ENCODE data around the gene CPLANE1. TPM values are rescaled to one million over a fixed set of nuclear protein-coding genes. Genes with fewer than 3 reads are reported as not detected.

The CPLANE1 gene
- total and polyA plus RNA-seq, 9 of the 15 experiments (the other 6 are each of a cell fraction or from before 2014, with no cell fraction given): under 0.01 to 0.27 (median 0.08) TPM; not detected in 2

DNA sequence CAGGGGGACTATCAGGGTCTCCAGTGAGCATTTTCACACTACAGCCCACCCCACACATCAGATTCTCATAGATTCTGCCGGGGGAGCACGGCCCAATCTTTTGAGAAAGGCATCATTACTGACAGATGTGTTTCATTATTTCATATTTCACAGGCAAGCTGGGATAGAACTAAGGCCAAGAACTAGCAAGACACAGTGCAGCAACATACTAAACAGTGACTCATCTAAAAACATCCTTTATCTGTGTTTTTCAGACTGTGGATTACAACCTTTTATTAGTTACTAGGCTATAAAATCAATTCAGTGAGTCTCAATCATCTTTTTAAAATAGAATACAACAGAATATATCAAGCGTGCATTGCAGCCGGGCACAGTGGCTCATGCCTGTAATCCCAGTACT lies 59.8 kb downstream of the CPLANE1 start:
- POLR2A ChIA-PET: no interaction called here
- in situ Hi-C loops (cut with MboI): no loop called here

More for the DNA sequence above, 59.8 kb downstream of the CPLANE1 start:
- no TSS peak for BruUV-seq (replicated peaks)
- Histone ChIP-seq H3K27ac (ENCODE audit: extremely low read depth, low read depth, low read length) (no peak overlapping the region), H2AFZ (ENCODE audit: low read depth, low read length) (no peak overlapping the region), H3K27me3 (ENCODE audit: control insufficient read depth in 2 of 2, insufficient read depth in 2 of 2, low read length in 2 of 2) (peaks cover 0 to 5% of the 10 kb centered on the region in 2 experiments; a peak in 2 of 5 replicates), H3K36me3 (ENCODE audit: control insufficient read depth, insufficient read depth, low read length) (no peaks in the 10 kb centered on the region), H3K9me3 (replicated peaks; ENCODE audit: control insufficient read depth, insufficient read depth, low read depth, low read length) (no peaks in the 10 kb centered on the region), H3K4me2 (ENCODE audit: insufficient read depth, low read length) (no peak overlapping the region), H3K4me1 (replicated peaks in 1 of 2; ENCODE audit: control insufficient read depth in 2 of 2, insufficient read depth in 2 of 2, low read length in 2 of 2) (0 out of 5 replicates have a peak, but pooled peaks cover 0 to 2% of the 10 kb centered on the region in 2 experiments), H3K4me3 (no peak overlapping the region), H3K9ac (ENCODE audit: insufficient read depth in 1 of 2, low read depth in 2 of 2, low read length in 2 of 2) (no peak overlapping the region), H3K79me2 (ENCODE audit: control insufficient read depth, insufficient read depth, low read length) (no peaks in the 10 kb centered on the region), H3K9me1 (ENCODE audit: control insufficient read depth, insufficient read depth, low read length) (no peaks in the 10 kb centered on the region), H4K20me1 (replicated peaks; ENCODE audit: control insufficient read depth, insufficient read depth, low read length) (no peaks in the 10 kb centered on the region)
- 20% methylated on average over 4 of the region's 4 CpGs for WGBS (ENCODE audit: insufficient coverage, low coverage, missing lambda C conversion rate)
- no peak for ATAC-seq
- no peak for FAIRE-seq
- DNase-seq (ENCODE audit: extremely low read depth in 1 of 4, low spot score in 3 of 4): no peak
- 0 out of 2 replicates have a peak, but pooled peaks have one; percentile 16 for TF ChIP-seq DPF2 (IDR thresholded peaks at IDR 0.05)
- no peak for TF ChIP-seq GATAD2A (IDR thresholded peaks at IDR 0.05)
- TF ChIP-seq NR4A1 (CRISPR knock-in tag; IDR thresholded peaks at IDR 0.05): no peak
- TF ChIP-seq NR4A1 (tag; IDR thresholded peaks at IDR 0.05): no peak
- TF ChIP-seq, protein P1, sequence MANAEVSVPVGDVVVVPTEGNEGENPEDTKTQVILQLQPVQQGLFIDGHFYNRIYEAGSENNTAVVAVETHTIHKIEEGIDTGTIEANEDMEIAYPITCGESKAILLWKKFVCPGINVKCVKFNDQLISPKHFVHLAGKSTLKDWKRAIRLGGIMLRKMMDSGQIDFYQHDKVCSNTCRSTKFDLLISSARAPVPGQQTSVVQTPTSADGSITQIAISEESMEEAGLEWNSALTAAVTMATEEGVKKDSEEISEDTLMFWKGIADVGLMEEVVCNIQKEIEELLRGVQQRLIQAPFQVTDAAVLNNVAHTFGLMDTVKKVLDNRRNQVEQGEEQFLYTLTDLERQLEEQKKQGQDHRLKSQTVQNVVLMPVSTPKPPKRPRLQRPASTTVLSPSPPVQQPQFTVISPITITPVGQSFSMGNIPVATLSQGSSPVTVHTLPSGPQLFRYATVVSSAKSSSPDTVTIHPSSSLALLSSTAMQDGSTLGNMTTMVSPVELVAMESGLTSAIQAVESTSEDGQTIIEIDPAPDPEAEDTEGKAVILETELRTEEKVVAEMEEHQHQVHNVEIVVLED (CRISPR knock-in tag; IDR thresholded peaks at IDR 0.05): no peak
- TF ChIP-seq ZNF507 (tag; conservative IDR thresholded peaks at IDR 0.05): no peak
- TF ChIP-seq, protein P2, sequence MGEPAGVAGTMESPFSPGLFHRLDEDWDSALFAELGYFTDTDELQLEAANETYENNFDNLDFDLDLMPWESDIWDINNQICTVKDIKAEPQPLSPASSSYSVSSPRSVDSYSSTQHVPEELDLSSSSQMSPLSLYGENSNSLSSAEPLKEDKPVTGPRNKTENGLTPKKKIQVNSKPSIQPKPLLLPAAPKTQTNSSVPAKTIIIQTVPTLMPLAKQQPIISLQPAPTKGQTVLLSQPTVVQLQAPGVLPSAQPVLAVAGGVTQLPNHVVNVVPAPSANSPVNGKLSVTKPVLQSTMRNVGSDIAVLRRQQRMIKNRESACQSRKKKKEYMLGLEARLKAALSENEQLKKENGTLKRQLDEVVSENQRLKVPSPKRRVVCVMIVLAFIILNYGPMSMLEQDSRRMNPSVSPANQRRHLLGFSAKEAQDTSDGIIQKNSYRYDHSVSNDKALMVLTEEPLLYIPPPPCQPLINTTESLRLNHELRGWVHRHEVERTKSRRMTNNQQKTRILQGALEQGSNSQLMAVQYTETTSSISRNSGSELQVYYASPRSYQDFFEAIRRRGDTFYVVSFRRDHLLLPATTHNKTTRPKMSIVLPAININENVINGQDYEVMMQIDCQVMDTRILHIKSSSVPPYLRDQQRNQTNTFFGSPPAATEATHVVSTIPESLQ (CRISPR knock-in tag; IDR thresholded peaks at IDR 0.05): no peak
- TF ChIP-seq BRD4 (IDR thresholded peaks at IDR 0.05): no peak
- TF ChIP-seq, protein P3, sequence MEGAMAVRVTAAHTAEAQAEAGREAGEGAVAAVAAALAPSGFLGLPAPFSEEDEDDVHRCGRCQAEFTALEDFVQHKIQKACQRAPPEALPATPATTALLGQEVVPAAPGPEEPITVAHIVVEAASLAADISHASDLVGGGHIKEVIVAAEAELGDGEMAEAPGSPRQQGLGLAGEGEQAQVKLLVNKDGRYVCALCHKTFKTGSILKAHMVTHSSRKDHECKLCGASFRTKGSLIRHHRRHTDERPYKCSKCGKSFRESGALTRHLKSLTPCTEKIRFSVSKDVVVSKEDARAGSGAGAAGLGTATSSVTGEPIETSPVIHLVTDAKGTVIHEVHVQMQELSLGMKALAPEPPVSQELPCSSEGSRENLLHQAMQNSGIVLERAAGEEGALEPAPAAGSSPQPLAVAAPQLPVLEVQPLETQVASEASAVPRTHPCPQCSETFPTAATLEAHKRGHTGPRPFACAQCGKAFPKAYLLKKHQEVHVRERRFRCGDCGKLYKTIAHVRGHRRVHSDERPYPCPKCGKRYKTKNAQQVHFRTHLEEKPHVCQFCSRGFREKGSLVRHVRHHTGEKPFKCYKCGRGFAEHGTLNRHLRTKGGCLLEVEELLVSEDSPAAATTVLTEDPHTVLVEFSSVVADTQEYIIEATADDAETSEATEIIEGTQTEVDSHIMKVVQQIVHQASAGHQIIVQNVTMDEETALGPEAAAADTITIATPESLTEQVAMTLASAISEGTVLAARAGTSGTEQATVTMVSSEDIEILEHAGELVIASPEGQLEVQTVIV (CRISPR knock-in tag; IDR thresholded peaks at IDR 0.05; ENCODE audit: borderline replicate concordance): no peak
- peak; percentile 66 for TF ChIP-seq MAFG (tag; conservative IDR thresholded peaks at IDR 0.05)
- TF ChIP-seq ZC3H4 (CRISPR knock-in tag; IDR thresholded peaks at IDR 0.05; ENCODE audit: borderline replicate concordance): no peak
- TF ChIP-seq TAL1 (IDR thresholded peaks at IDR 0.05): peak; percentile 16; the same call in 1 of the 2 replicates
- TF ChIP-seq, protein P4, sequence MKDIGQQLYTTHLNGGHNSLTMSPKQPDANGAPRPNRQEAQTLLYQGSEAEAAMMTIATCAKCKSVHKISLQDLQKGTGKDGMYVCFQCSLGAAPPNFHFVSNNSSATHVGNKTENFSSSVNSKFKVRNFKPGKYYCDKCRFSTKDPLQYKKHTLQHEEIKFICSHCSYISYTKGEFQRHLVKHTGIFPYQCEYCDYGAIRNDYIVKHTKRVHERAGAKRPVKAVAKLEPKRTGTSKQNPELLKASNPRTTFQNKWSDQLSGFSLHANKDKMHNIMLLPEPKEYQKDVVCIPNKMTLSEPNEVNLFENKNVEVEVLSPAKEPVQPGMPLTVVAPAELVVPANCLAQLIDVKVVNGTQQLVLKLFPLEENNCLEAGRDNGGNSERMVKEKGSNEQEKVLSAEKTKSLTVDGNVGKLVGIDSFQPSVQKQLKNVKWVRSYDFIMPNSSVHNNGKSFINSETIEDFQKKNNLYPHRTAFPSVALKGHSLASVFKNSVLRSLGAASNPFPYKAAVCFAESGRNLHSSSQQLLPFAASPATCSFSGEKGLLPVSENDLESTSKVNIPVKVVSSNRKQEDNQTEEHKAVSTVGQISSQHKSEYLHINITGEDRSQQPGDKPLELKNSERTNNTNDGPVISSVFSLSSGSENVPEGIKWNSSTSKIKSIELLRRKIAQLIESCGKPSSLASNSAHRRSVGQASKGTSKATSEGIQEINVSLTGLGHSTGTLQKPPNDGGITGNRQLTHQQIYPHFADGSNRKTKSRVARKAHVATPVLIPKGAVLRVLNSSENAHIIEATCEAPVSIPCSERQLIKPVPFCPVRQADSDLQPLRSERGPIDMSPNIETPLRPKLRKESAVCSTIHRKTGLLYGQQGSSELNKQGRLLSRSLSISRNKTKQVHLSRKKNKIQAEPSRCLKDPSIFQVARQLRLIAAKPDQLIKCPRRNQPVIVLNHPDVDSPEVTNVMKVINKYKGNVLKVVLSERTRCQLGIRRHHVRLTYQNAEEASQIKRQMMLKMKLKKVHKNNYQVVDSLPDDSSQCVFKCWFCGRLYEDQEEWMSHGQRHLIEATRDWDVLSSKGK (CRISPR knock-in tag; IDR thresholded peaks at IDR 0.05): no peak
- TF ChIP-seq CBFA2T3 (IDR thresholded peaks at IDR 0.05): 0 out of 2 replicates have a peak, but pooled peaks have one; percentile 5
- TF ChIP-seq OTX1 (CRISPR knock-in tag; IDR thresholded peaks at IDR 0.05): no peak
- CTCF ChIA-PET (ENCODE audit: low intra/inter-chr PET ratio): no interaction called here
- intact Hi-C loops (cut with micrococcal nuclease): no loop called here
